NCI-H2171 (cell line): ENCODE data around the gene SMIM35.
"Not testable (repeated sequence)": the region's sequence is repeated elsewhere in the genome, so short reads cannot be mapped to it uniquely, and the experiment has no call there.

Experiments used
- DNase-seq: peaks from one replicate; lab custom pipeline; 2025; lab: John Stamatoyannopoulos, UW

Gene SMIM35

DNA sequence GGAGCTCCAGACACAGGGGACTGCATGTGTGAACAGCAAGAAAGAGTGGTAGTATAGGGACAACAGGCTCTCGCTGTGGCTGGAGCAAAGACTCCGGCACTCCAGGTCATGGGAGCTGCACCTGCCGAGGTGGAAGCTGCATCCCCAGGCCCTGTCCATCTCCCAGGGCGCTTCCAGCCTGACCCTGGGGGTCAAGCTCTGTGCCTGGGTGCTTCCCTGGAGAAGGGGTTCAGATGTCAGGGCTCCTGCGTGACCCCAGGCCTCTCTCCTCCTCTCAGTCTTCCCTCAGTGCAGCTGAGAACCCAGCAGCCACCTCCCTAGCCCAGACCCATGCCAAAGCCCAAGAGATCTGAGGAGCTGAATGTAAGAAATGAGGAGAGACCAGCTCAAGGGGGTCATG lies 6.5 kb downstream of the SMIM35 start:
- no peak for DNase-seq

GRCh38 chr11:118079491-118079890 lies 7.3 kb downstream of the SMIM35 start:
- DNase-seq, result no peak

DNA sequence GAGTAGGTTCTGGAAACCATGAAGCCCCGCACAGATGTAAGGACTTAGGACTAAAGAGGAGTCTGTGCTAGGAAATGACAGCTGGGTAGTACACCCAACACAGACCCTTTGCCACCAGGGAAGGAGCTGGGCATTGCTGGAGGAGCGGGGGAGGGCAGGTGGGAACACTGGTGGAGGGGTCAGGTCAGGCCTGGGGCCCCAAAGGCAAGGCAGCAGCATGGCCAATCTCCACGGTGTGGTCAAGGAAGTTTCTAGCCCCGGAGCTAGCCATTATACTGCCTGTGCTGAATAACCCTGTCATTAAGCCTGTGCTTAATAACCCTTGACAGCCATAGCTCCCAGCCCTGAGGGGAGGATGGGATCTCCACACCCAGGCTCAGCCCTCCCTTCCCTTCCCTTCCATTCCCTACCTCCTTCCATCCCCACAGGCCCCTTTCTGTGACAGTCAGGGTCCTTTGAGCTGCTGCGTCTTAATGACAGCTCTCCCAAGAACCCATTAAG lies 7.8 kb downstream of the SMIM35 start:
- no peak for DNase-seq

DNA sequence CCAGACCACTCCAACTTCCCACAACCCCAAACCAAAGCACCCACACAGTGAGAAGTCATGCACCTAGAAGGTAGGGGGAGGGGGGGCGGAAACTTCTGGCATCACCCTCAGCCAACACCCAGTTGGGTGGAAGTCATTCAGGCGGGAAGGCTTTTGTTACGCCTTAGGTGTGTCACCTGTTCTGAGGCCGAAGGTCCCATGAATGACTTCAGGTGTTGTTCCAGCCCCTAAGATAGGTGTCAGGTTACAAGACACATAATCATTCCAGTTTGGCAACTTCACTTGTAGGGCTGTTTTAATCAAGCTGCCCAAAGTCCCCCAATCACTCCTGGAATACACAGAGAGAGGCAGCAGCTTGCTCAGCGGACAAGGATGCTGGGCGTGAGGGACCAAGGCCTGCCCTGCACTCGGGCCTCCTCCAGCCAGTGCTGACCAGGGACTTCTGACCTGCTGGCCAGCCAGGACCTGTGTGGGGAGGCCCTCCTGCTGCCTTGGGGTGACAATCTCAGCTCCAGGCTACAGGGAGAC lies 9.9 kb downstream of the SMIM35 start, which contains the start of gene TMPRSS4:
TMPRSS4 (plus strand) TSS at position 325 of the 528 bp plus-strand sequence. CDS start 225 bp downstream, outside the sequence.
- DNase-seq, result no peak

DNA sequence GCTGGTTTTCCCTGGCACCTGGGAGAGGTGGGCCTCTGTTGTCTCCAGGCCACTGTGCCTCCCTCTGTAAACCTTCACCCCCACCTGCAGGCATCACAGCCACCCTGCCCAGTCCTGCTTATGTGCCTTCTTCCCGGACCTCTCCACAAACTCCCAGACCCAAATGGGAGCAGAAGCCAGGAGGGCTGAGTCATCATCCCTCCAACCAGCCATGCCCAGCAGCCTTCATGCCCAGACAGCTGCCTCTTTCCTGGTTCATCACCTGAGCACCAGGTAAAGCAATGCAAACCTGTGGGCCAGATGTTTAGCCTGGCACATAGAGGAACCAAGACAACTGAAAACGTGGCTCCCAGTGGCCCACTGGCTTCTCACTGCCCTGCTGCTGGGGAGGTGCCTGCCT lies 12.0 kb downstream of the SMIM35 start:
- DNase-seq, result no peak

- DNase-seq, result no peak
These were observed 12.6 kb downstream of the SMIM35 start for GRCh38 chr11:118074091-118074685.

GRCh38 chr11:118073554-118073953 lies 13.2 kb downstream of the SMIM35 start:
- DNase-seq, result no peak

DNA sequence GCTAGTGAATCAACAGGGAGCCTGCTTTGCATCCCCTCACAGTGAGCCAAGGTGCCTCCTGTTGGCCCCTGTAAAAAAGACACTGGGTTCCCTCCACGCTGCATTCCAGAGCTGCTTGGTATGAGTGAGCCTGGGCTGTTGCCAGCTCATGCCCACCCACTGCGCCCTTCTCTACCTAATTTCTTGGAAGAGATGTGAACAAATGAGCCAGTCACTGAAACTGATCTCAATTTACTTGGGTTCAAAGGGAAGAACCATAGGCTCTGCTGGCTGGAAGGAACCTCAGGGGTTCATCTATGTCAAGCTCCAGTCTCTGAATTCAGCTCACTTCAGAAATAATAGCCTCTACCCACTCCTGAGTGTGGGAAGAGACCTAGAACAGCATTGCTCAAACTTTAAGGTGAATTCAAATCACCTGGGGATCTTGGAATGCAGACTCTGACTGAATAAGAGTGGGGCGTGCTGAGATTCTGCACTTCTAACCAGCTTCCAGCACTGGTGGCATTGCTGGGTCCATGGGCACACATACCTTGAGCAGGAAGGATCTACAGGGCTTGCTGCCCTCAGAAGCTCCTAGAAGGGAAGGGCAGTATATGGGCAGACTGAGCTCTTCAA lies 15.2 kb downstream of the SMIM35 start:
- DNase-seq, result no peak

DNA sequence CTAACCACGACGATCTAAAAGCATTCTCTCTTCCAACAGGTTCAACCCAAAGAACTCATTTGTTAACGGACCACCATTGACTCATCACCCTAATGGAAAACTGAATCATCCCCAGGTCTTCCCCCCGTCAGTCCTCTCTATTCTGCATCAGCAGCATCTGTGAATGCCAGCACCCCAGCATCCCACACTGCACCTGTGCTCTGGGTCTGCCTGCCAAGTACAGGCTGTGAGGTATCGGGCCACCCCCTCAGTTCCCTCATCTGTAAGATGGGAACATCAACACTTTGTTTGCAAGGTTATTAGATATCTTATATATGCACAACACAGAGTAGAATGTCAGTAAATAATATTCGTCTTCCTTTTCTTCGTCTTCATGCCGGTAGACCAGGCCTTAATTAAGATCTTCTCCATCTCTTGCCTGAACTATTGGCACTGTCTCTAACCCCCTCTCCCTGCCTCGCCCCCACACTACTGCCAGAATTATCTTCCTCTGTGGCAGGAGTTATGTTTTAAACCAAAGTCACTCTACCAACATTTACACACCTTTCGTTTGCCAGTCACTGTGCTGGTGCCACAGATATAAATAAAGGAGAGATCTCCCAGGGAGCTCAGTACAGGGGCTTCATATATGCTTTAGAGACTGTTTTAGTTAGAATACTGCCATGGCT lies 17.7 kb downstream of the SMIM35 start:
- no peak for DNase-seq

- no peak for DNase-seq
These were observed 18.4 kb downstream of the SMIM35 start for GRCh38 chr11:118068206-118068944.

DNA sequence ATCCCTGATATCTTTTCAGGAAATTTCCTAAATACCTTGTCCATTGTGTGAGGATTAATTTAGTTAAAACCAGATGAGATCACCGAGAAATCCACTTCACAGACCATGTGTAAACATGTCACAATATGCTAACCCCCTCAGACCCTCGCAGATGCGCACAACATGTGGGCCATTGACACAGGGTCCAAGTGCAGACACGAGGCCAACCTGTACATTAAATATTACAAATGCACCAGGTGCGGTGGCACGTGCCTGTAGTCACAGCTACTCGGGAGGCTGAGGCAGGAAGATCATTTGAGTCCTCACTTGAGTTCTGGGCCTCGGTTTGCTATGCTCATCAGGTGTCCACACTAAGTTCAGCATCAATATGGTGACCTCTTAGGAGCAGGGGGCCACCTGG lies 19.8 kb downstream of the SMIM35 start:
- DNase-seq, result no peak

- no peak for DNase-seq
These were observed 21.4 kb downstream of the SMIM35 start for GRCh38 chr11:118065384-118065783.

DNA sequence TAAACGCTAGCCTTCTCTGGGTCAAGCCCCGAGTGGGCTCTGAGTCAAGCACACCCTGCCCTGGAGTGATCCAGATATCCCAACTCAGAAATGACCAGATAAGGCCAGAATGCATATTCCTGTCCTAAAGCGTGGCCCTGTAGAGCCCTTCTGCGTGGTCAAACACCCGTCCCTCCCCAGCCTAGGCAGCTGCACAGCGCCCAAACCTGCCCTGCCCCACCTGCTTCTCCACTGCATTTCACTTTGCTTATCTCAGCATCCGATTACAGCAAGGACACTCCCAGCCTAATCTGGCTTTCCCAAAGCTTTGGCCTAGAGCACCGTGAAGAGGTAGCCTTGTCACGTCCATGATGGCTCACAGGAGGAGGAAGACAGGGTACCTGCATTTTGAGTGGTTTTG lies 21.8 kb downstream of the SMIM35 start:
- no peak for DNase-seq

- not testable (repeated sequence) for DNase-seq
These were observed 24.1 kb downstream of the SMIM35 start for GRCh38 chr11:118062631-118063030.

DNA sequence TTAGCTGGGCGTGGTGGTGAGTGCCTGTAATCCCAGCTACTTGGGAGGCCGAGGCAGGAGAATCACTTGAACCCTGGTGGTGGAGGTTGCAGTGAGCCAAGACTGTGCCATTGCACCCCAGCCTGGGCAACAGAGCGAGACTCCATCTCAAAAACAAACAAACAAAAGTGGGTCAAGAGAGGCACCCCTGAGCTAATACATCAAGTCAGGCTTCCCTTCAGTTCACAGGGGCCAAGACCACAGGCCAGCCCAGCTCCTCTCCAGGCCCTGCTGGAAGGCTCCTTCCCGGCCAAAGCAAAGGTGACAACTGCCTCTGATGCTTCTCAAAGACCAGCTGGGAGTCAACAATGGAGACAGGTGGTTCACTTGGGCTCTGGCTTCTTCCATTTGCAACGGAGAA lies 24.6 kb downstream of the SMIM35 start:
- DNase-seq, result not testable (repeated sequence)

DNA sequence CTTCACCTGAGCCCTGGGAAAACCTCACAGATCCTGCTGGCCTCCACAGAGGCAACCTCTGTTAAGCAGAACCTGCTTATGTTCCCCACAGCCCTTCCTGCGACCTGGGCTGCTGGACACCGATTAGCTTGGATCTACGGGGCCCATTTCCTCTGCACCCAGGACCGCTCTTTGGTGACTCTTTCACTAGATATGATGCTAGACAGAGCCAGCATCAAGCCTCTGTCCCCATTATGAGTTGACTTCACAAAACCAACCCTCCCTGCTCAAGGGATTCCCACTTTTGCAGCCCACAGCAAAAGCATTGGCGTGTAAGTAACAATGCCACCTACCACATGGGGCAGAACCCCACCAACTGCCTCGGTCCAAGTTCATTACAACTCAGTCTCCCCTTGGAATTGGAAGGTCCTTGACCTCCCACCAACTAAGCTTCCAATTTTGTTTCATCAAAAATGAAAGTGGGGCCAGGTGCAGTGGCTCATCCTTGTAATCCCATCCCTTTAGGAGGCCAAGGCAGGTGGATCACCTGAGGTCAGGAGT lies 25.1 kb downstream of the SMIM35 start:
- no peak for DNase-seq

DNA sequence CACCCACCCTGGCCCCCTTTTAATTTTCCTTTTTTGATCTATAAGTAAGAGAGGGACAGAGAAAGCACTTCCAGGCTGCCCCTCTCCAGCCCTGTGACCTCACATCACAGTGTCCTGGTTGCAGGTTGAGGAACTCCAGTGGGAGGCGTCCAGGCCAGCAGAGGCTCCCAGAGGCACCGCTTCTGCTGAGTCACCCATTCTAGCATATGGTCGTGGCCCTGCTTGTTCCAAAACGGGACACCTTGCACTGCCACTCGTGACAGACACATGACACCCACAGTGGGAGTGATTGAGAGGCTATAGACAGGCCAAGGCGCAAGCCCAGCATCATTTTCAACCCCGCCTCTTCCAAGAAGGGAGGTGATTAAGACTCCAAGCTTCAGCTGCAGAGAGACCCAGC lies 25.9 kb downstream of the SMIM35 start:
- no peak for DNase-seq

DNA sequence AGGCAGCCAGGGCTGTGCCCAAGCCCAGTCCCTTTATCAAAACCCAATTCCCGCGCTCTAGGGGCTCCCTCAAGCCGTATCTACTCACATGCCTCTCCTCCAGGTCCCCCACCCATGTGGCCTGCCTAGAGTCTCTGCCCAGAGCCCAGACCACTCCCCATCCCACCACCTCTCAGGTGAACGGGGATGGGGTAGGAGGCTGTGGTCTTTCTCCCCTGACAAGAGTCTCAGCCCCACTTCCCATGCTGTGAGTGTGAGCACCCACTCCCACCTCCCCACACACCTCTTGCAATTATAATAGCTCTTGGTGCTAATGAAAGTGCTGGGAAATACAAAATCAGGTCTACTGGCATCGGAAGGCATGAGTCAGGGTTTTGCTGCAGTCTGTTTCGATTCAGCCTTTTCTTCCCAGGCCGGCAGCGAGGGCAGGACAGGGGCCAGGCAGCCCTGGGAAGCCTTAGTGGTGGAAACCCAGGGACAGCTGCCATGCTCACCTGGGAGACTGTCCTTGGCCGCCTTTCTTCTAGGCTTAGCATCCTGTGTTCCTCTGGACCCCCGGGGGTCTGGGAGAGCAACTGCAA lies 26.6 kb downstream of the SMIM35 start:
- no peak for DNase-seq

DNA sequence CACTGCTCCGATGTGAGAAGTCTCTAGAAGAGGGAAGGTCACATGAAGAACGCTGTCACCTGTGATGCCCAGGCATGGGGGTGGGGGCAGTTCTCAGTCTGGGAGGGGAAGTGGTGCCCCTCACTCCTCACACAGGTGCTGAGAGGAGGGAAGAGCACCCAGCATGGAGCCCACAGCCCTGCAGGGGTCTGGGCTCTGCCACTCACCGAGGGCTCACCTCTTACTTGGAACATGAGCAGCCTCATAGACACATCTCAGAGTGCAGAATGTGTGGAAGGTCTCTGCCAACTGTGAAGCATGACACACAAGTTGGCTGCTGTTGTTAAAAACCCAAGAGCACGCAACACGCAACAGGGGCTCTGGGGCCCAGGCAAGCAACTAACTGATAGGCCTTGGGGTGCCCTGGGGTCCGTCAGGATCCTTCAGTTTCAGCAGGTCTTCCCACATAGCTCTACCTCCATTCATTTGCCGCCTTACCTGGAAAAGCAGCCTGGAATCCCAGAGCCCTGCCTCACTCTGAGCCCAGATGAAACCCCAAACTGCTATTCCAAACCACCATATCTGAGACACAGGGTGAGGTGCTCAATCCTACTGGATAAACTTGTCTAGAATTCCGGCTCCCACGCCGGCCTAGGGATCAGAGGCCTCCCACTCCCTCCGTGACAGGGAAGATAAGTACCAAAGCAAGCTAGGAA lies 27.4 kb downstream of the SMIM35 start:
- no peak for DNase-seq

GRCh38 chr11:118058311-118059245 lies 28.2 kb downstream of the SMIM35 start:
- DNase-seq, result no peak
